ENCODE results near the gene ZAP70. TPM values are rescaled to one million over a fixed set of nuclear protein-coding genes. Genes with fewer than 3 reads are reported as not detected.
"Not testable (repeated sequence)": the region's sequence is repeated elsewhere in the genome, so short reads cannot be mapped to it uniquely, and the experiment has no call there.

The ZAP70 gene
- polyA plus RNA-seq, 4 donors, result 1.2 to 2.2 (median 1.7) TPM

- DNase-seq (ENCODE audit: low read depth in 4 of 4, low spot score in 3 of 4), result peak; percentile 63 to 77 (median 74)
Measured at GRCh38 chr2:97697252-97698235, 15.8 kb upstream of the ZAP70 start.

- DNase-seq (ENCODE audit: low read depth in 4 of 4, low spot score in 3 of 4), result no peak
Measured at GRCh38 chr2:97698530-97698929, 14.8 kb upstream of the ZAP70 start.

DNA sequence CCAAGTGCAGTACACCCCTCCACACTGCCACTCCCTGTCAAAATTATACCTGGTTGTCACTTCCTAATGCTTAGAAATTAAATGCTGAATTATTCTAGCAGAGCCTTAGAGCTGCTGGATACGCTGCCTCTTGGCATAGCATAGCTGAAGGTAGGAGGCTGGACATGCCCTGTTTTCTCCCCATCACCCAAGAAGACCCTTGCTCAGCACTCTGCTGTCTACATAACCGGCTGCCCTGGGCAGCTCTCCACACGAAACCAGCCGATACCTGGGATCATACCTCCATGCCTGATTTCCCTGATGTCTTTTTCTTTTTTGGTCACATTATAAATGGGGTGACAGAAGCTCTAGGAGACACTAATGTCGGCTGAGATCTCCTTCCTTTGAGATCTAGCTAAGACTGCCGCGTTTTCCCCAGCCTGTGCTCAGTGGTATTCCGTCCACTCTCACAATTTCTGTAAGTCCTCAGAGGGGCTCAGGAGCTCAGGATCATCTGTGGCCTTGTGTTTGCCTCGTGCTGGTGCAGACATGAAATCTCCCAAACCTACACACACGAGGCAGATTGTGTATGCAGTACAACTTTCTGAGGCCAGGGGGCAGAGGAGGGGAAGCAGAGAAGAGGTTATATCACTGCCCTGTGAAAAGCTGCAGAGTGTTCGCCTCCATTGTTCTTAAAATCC is 13.5 kb upstream of the ZAP70 start:
- DNase-seq (ENCODE audit: low read depth in 4 of 4, low spot score in 3 of 4), result peak in 3 of 4 donors; percentile 21 to 51 (median 40)

GRCh38 chr2:97701186-97701585 is 12.2 kb upstream of the ZAP70 start:
- no peak for DNase-seq (ENCODE audit: low read depth in 4 of 4, low spot score in 3 of 4)

GRCh38 chr2:97701851-97702465 is 11.4 kb upstream of the ZAP70 start:
- DNase-seq (ENCODE audit: low read depth in 4 of 4, low spot score in 3 of 4), result no peak

GRCh38 chr2:97702731-97703470 is 10.5 kb upstream of the ZAP70 start:
- DNase-seq (ENCODE audit: low read depth in 4 of 4, low spot score in 3 of 4), result no peak

GRCh38 chr2:97703741-97704140 is 9.6 kb upstream of the ZAP70 start:
- no peak for DNase-seq (ENCODE audit: low read depth in 4 of 4, low spot score in 3 of 4)

GRCh38 chr2:97704989-97705388 is 8.4 kb upstream of the ZAP70 start:
- DNase-seq (ENCODE audit: low read depth in 4 of 4, low spot score in 3 of 4), result no peak

DNA sequence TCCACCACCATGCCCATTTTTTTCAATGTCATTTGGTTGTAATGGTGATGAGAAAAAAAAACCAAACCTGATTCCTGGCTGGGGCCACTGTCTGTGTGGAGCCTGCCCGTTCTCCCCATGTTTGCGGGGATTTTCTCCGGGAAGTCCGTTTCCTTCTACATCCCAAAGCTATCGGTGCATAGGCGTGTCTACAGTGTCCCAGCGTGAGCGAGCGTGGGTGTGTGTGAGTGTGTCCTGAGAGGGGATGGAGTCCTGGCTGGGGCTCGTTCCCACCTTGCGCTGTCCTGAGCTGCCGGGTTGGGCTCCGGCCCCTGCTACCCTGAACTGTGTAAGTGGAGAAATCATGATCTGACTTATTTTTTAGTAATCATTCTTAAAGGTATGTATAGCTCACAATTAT is 7.3 kb upstream of the ZAP70 start:
- no peak for DNase-seq (ENCODE audit: low read depth in 4 of 4, low spot score in 3 of 4)

DNA sequence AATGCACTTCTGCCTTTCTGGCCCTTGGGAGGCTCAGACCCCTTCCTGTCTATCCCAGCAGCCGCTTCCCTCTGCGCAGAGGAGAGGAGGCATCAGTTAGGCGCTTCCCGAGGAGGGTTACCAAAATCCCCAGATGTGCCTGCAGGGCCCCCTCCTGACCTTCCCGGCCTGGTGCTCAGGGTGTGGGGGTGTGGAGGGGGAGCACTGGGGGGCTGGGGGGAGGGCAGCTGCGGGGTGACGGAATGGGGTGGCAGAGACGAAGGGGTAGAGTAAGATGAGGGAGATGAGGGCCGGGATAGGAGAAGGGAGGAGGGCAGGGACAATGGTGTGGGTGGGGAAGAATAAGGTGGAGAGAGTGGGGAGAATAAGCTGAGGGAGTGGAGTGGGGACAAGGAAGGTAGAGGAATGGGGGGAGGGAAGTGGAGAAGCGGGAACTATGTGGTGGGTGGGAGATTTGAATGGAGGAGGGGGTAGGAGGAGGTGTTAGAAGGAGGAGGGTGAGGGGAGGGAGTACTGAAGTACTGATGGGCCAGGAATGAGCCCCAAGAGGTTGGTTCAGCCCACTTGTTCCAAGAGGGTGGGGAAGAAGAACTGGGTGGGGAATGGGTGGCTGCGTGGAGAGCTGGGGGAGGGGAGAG is 6.5 kb upstream of the ZAP70 start:
- no peak for DNase-seq (ENCODE audit: low read depth in 4 of 4, low spot score in 3 of 4)

DNA sequence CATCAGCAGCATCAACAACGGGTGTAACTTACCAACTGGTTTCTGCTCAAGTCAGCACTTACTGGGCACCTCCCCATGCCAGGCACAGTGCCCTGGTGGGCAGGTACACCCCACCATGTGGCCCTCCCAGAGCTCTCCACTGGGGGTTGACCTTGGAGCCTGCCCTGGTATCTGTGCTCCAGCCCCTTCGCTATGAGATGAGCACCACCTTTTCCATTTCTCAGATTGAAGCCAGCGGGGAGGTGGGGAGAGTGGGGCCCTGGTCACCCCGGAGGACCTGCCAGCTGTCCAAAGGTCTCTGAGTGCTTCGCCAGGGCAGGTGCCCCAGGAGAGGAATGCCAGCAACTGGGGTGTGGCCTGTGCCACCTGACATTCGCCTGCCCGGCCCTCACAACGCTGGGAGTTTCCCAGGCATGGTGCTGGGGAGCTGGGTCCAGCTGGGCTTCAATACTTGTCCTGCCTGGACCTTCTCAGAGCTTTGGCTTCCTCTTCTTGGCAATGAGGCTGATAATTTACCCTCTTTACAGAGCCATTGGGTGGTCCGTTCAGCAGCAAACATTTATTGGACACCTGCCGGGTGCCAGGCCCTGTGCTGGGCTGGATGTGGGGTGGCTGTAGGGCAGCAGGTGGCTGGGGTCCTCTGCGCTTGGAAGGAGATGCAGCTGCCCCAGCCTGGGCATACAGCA is 5.9 kb upstream of the ZAP70 start:
- DNase-seq (ENCODE audit: low read depth in 4 of 4, low spot score in 3 of 4), result no peak

DNA sequence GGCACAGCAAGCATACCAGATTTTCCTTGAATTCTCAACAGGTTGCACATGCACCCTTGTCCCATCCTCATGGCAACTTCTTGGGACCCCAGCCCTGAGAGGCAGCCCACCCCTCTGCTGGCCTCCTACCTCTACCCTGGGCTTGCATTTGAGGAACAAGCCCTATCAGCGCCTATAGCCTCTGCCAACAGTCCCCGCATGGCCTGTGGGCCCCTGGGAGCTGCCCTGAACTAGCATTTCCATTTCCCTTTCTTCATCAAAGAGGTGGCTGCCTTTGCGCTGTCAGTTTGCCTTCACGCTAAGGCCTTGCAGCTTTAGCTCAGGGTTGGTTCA is 5.4 kb upstream of the ZAP70 start:
- no peak for DNase-seq (ENCODE audit: low read depth in 4 of 4, low spot score in 3 of 4)

GRCh38 chr2:97708608-97709007 is 4.8 kb upstream of the ZAP70 start:
- no peak for DNase-seq (ENCODE audit: low read depth in 4 of 4, low spot score in 3 of 4)

GRCh38 chr2:97711394-97711711 is 2.0 kb upstream of the ZAP70 start:
- no peak for DNase-seq (ENCODE audit: low read depth in 4 of 4, low spot score in 3 of 4)

DNA sequence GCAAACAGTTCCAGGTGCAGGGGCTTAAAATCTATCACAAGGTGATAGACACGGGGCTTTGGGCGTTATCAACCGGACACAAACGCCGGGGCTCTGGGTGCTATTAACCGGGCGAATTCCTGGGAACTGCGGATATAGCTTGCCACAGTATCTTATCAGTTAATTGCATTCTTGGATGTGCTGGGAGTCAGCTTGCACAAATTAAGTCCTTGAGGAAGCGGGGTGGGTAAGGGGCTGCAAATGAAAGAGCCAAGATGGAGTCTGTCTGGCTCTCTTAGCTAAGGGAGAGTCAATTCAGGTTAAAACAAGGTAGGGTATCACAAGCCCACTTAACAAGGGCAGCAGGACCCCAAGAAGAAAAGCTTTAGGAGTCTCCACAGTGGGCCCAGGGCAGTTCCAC is 1.2 kb upstream of the ZAP70 start:
- DNase-seq (ENCODE audit: low read depth in 4 of 4, low spot score in 3 of 4), result not testable (repeated sequence)

DNA sequence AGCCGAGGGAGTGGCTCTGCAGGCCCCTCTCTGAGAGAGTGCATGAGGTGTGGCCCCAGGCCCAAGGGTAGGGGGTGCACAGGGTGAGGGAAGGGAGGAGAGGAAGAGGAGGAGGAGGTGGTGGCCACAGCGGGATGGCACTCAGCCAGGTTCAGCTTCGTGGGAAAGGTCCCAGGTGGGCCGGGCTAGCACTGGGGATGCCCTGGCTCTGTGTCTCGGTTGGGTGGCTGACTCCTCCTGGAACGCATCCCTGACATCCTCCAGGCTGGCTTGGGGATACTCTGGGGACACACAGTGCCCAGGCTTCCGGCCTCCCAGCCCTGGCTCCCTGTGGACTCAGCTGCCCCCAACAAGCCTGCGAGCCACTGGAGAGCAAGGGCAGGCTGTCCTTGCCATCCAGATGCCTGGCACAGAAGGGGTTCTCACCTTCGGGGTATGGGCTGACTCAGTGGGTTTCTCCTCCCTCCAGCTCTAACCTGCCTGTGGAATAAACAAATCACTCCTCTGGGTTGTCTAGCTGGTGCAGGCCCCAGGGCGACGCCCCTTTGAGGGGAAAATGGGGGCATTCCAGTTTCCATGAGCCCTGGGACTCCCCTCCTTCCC is 582 bp upstream of the ZAP70 start:
- no peak for DNase-seq (ENCODE audit: low read depth in 4 of 4, low spot score in 3 of 4)

DNA sequence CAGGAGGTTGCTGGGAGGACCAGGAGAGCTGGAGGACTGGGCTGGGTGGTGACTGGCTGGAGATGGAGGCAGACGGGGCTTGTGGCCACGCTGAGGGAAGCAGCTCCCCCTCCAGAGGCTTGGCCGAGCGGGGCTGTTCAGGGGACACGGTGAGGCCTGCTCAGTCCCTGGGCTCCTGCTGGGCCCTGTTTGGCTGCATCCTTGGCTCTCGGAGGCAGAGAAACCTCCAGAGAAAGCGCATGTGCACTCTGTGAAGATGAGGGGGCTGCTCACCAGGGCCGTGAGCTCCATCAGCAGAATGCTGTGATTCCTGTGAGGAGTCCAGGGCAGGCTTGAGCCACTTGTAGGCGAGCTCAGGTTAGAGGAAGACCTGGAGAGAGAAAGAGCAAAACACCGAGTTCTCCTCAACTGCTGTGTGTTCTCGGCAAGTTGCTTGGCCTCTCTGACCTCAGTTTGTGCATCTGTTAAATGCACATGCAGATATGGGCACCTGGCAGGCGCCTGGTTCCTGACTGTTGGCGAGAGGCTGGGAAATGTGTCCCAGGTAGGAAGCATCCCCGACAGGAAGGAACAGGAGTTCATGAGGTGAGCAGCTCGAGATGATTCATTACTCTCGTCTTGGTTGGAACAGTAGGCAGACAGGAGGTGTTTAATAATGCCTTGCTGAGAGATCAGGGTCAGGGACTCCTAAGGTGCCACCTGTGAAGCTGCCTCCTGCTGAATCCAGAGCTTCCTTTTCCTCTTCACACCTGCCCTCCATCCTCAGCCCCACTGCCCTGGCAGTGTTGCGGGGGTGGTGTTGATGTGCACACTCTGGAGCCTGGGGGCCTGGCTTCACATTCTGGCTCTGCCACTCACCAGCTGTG is 941 bp downstream of the ZAP70 start:
- no peak for DNase-seq (ENCODE audit: low read depth in 4 of 4, low spot score in 3 of 4)

- DNase-seq (ENCODE audit: low read depth in 4 of 4, low spot score in 3 of 4), result no peak
Measured at GRCh38 chr2:97714950-97715652, 1.7 kb downstream of the ZAP70 start.
